Panc1 (cell line): ENCODE data around the gene UMOD. TPM values are rescaled to one million over a fixed set of nuclear protein-coding genes. Genes with fewer than 3 reads are reported as not detected.
"Not testable (repeated sequence)": the region's sequence is repeated elsewhere in the genome, so short reads cannot be mapped to it uniquely, and the experiment has no call there.

Source experiments
- ATAC-seq: fragments of 200-7000 bp; cut with Tn5 transposase; 2 replicates; pipeline ENCODE4 v1.9.1; 2020; ENCODE audit warnings: mild to moderate bottlenecking, moderate library complexity
- BruUV-seq: library from RNA; stranded (reverse); fragments of 400-500 nt; replicated peaks from 2 replicates; lab custom pipeline; 2021; lab: Mats Ljungman, UMichigan
- CTCF ChIA-PET: fragments of 300-600 bp; sonication (Branson Sonifier 250); formaldehyde crosslinking; loops from one replicate; lab custom pipeline; 2022; ENCODE audit warnings: antibody characterized with exemption; lab: Charles Lee
- POLR2A ChIA-PET: fragments of 300-600 bp; sonication (Branson Sonifier 250); formaldehyde crosslinking; loops from one replicate; lab custom pipeline; 2022; ENCODE audit warnings: antibody characterized with exemption; lab: Charles Lee
- DNase-seq: peaks from one replicate; pipeline ENCODE4 v3.0.0-alpha.2; 2010; ENCODE audit warnings: low read depth, low spot score
- H3K27ac ChIP-seq: 2 replicates; pipeline ENCODE4 v1.5.1; 2011; ENCODE audit warnings: mild to moderate bottlenecking, low read length, inconsistent platforms
- H3K27me3 ChIP-seq: fragments of 200-500 bp; sonication (Bioruptor generic); 2 replicates; pipeline ENCODE4 v1.6.0; 2014; ENCODE audit warnings: low read length, inconsistent platforms; ENCODE audit not compliant: control insufficient read depth, insufficient read depth
- H3K36me3 ChIP-seq: fragments of 200-500 bp; sonication (Bioruptor generic); 2 replicates; pipeline ENCODE4 v1.5.1; 2014; ENCODE audit warnings: inconsistent platforms, mild to moderate bottlenecking, low read length, moderate library complexity; ENCODE audit not compliant: control insufficient read depth, insufficient read depth
- H3K4me1 ChIP-seq: 2 replicates; pipeline ENCODE4 v1.5.1; 2011; ENCODE audit warnings: inconsistent platforms, mild to moderate bottlenecking, low read length, moderate library complexity; ENCODE audit not compliant: control insufficient read depth, insufficient read depth
- H3K4me3 ChIP-seq, 2 experiments: 2 replicates each; pipeline ENCODE4 v1.5.1; 2011 to 2012; ENCODE audit warnings: low read depth in 2 of 2, low read length in 2 of 2, mild to moderate bottlenecking in 2 of 2, inconsistent platforms in 1 of 2, moderate library complexity in 1 of 2
- H3K9me3 ChIP-seq: fragments of 200-500 bp; sonication (Bioruptor generic); 2 replicates; pipeline ENCODE4 v1.5.1; 2014; ENCODE audit warnings: low read depth, mild to moderate bottlenecking, inconsistent platforms, low read length, moderate library complexity; ENCODE audit not compliant: control insufficient read depth, insufficient read depth
- POLR2AphosphoS5 ChIP-seq: IDR thresholded peaks from 2 replicates; pipeline ENCODE4 v1.6.1; 2012; ENCODE audit warnings: mild to moderate bottlenecking, low read depth, low read length, moderate library complexity
- SIN3A ChIP-seq: IDR thresholded peaks from 2 replicates; pipeline ENCODE4 v1.6.1; 2012; ENCODE audit warnings: low read depth, mild to moderate bottlenecking, low read length, moderate library complexity, borderline replicate concordance; ENCODE audit not compliant: insufficient read depth
- TCF7L2 ChIP-seq: IDR thresholded peaks from 2 replicates; pipeline ENCODE4 v1.6.1; 2011; ENCODE audit warnings: mild to moderate bottlenecking, low read depth, low read length, inconsistent platforms
- in situ Hi-C: cut with HindIII; loops from 2 replicates; pipeline ENCODE4 v1.10.0; 2016; ENCODE audit warnings: low sequenced_read_pairs, low pct_unique_long_range_greater_than_20kb
- intact Hi-C: fragments of 100-400 bp; cut with micrococcal nuclease; formaldehyde crosslinking; loops from one replicate; pipeline ENCODE4 v1.10.0; 2022; ENCODE audit not compliant: unreplicated experiment
- total RNA-seq: library from RNA; stranded (reverse); gene quantifications from one replicate; pipeline ENCODE4 v1.2.1, GENCODE V29; 2021; ENCODE audit not compliant: unreplicated experiment
- TF ChIP-seq, protein P1 (sequence below), 2 experiments: IDR thresholded peaks; 2 replicates each; pipeline ENCODE4 v1.6.1; 2011 to 2012; ENCODE audit warnings: low read depth in 2 of 2, control low read depth in 1 of 2, low read length in 1 of 2, mild to moderate bottlenecking in 1 of 2, moderate library complexity in 1 of 2; ENCODE audit not compliant: insufficient read depth in 1 of 2
- TF ChIP-seq, protein P2 (sequence below): fragments of 450-650 bp; IDR thresholded peaks from 2 replicates; pipeline ENCODE4 v1.5.1; 2017; ENCODE audit warnings: mild to moderate bottlenecking

Gene UMOD
- total RNA-seq, 1 experiment from 2014 or later = not detected

DNA sequence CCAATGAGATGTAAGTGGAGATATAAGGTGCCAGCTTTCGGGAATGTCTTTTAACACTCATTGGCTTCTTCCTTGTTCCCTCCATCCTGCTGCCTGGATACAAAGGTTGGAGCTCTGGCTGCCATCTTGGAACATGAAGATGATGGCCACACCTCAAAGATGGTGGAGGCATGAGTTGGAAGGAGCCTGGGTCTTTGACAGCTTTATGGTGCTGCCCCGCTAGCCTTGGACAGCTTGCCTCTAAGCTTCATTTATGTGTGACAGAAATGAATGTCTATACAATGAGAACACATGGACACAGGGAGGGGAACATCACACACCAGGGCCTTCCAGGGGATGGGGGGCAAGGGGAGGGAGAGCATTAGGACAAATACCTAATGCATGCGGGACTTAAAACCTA is 38.8 kb downstream of the UMOD start:
- no peak for ATAC-seq
- intact Hi-C loops (no loop called here), in situ Hi-C loops (no loop called here)
- H3K36me3 ChIP-seq = no peaks in the 10 kb centered on the region
- BruUV-seq = no TSS peak
- TF ChIP-seq, protein P1, sequence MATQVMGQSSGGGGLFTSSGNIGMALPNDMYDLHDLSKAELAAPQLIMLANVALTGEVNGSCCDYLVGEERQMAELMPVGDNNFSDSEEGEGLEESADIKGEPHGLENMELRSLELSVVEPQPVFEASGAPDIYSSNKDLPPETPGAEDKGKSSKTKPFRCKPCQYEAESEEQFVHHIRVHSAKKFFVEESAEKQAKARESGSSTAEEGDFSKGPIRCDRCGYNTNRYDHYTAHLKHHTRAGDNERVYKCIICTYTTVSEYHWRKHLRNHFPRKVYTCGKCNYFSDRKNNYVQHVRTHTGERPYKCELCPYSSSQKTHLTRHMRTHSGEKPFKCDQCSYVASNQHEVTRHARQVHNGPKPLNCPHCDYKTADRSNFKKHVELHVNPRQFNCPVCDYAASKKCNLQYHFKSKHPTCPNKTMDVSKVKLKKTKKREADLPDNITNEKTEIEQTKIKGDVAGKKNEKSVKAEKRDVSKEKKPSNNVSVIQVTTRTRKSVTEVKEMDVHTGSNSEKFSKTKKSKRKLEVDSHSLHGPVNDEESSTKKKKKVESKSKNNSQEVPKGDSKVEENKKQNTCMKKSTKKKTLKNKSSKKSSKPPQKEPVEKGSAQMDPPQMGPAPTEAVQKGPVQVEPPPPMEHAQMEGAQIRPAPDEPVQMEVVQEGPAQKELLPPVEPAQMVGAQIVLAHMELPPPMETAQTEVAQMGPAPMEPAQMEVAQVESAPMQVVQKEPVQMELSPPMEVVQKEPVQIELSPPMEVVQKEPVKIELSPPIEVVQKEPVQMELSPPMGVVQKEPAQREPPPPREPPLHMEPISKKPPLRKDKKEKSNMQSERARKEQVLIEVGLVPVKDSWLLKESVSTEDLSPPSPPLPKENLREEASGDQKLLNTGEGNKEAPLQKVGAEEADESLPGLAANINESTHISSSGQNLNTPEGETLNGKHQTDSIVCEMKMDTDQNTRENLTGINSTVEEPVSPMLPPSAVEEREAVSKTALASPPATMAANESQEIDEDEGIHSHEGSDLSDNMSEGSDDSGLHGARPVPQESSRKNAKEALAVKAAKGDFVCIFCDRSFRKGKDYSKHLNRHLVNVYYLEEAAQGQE (IDR thresholded peaks at IDR 0.05; ENCODE audit: insufficient read depth in 1 of 2, low read depth in 2 of 2, low read length in 1 of 2) = no peak
- TF ChIP-seq, protein P2, sequence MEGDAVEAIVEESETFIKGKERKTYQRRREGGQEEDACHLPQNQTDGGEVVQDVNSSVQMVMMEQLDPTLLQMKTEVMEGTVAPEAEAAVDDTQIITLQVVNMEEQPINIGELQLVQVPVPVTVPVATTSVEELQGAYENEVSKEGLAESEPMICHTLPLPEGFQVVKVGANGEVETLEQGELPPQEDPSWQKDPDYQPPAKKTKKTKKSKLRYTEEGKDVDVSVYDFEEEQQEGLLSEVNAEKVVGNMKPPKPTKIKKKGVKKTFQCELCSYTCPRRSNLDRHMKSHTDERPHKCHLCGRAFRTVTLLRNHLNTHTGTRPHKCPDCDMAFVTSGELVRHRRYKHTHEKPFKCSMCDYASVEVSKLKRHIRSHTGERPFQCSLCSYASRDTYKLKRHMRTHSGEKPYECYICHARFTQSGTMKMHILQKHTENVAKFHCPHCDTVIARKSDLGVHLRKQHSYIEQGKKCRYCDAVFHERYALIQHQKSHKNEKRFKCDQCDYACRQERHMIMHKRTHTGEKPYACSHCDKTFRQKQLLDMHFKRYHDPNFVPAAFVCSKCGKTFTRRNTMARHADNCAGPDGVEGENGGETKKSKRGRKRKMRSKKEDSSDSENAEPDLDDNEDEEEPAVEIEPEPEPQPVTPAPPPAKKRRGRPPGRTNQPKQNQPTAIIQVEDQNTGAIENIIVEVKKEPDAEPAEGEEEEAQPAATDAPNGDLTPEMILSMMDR = no peak
- TF ChIP-seq TCF7L2 = no peak
- no peak for TF ChIP-seq SIN3A
- TF ChIP-seq POLR2AphosphoS5 = no peak
- ChIA-PET CTCF (interaction anchor here (0.5 kb wide), 1 partner anchor 72 kb away, joined by 6 read pairs; no protein-coding TSS in a partner anchor), POLR2A (interaction anchor here (0.5 kb wide), 1 partner anchor 405 kb away, joined by 5 read pairs; no protein-coding TSS in a partner anchor)
- no peak overlapping the region for H3K4me3 ChIP-seq
- H3K4me1 ChIP-seq = no peaks in the 10 kb centered on the region
- no peak overlapping the region for H3K27ac ChIP-seq
- peaks cover 12% of the 10 kb centered on the region for H3K27me3 ChIP-seq
- no peak for DNase-seq
- H3K9me3 ChIP-seq = no peaks in the 10 kb centered on the region

DNA sequence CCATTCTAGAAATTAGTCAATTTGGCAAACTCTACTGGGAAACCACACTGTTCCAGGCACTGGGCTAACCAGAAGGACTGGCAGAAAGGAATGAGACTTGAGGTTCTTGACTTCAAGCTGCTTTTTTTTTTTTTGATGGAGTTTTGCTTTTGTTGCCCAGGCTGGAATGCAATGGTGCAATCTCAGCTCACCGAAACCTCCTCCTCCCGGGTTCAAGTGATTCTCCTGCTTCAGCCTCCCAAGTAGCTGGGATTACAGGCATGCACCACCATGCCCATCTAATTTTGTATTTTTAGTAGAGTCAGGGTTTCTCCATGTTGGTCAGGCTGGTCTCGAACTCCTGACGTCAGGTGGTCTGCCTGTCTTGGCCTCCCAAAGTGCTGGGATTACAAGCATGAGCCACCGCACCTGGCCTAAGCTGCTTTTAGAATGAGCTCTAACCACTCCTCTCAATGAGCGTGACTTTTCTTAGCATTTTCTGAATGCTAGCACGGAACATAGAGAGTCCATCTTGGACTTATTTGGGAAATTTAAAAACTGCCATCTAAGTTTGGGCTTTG is 39.9 kb downstream of the UMOD start:
- in situ Hi-C loops, H3K4me1 ChIP-seq, intact Hi-C loops, DNase-seq, ATAC-seq, H3K27me3 ChIP-seq, H3K27ac ChIP-seq, BruUV-seq, H3K9me3 ChIP-seq, H3K36me3 ChIP-seq, CTCF ChIA-PET, H3K4me3 ChIP-seq: not testable (repeated sequence)
- POLR2A ChIA-PET = interaction anchor here (0.7 kb wide), 1 partner anchor 68 kb away, joined by 4 read pairs; no protein-coding TSS in a partner anchor

DNA sequence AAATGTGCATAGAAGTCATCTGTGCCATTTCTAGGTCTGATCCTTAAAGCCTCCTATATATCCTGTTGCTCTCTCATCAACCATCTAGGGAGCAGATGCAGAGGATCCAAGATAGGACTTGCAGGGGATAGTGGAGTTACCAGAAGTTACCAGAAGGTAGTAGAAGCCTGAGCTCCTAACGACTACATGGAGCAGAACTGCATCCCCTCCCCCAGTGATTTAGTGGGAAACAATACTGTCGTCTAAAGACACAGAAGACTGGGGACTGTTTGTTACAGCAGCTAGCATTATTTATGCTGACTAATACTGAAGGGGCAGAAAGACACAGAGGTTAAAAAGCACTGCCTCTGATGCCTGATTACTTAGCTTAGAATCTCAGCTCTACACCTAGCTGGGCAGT is 41.0 kb downstream of the UMOD start:
- CTCF ChIA-PET = no interaction called here
- TF ChIP-seq, protein P1 (IDR thresholded peaks at IDR 0.05; ENCODE audit: insufficient read depth in 1 of 2, low read depth in 2 of 2, low read length in 1 of 2) = no peak
- TF ChIP-seq SIN3A (no peak), TCF7L2 (no peak), POLR2AphosphoS5 (no peak)
- TF ChIP-seq, protein P2 = no peak
- no peak overlapping the region for H3K4me3 ChIP-seq
- ATAC-seq (no peak), DNase-seq (no peak)
- no peaks in the 10 kb centered on the region for H3K4me1 ChIP-seq
- in situ Hi-C loops (no loop called here), intact Hi-C loops (no loop called here)
- POLR2A ChIA-PET = no interaction called here
- H3K27me3 ChIP-seq = no peaks in the 10 kb centered on the region; the same call in 1 of the 2 replicates
- H3K27ac ChIP-seq = no peak overlapping the region
- no TSS peak for BruUV-seq
- H3K9me3 ChIP-seq = no peaks in the 10 kb centered on the region
- no peaks in the 10 kb centered on the region for H3K36me3 ChIP-seq
